ENCODE measurements around the gene STN1. TPM values are rescaled to one million over a fixed set of nuclear protein-coding genes. Genes with fewer than 3 reads are reported as not detected.
A peak's percentile ranks its signal among the peaks of the same experiment; 100 is the strongest.

STN1 gene
- total RNA-seq, 1 donor from 2014 or later, result 33.0 TPM

GRCh38 chr10:103833731-103834365, 84.1 kb downstream of the STN1 start:
- Mint-ChIP-seq H3K27ac (peak overlapping the region; percentile 42), H3K36me3 (peaks cover 9% of the 10 kb centered on the region), H3K4me1 (ENCODE audit: unreplicated experiment) (peaks cover 49% of the 10 kb centered on the region), H3K27me3 (peaks cover 1% of the 10 kb centered on the region), H3K4me3 (no peak overlapping the region), H3K9me3 (no peaks in the 10 kb centered on the region)
- no peak for TF ChIP-seq CTCF (conservative IDR thresholded peaks at IDR 0.05)
- DNase-seq (ENCODE audit: extremely low spot score, unreplicated experiment), result no peak

GRCh38 chr10:103832806-103833205, 85.2 kb downstream of the STN1 start:
- H3K27ac Mint-ChIP-seq, result no peak overlapping the region
- no peaks in the 10 kb centered on the region for H3K27me3 Mint-ChIP-seq
- no peak for TF ChIP-seq CTCF (conservative IDR thresholded peaks at IDR 0.05)
- no peak overlapping the region for H3K4me3 Mint-ChIP-seq
- H3K36me3 Mint-ChIP-seq, result peaks cover 9% of the 10 kb centered on the region
- no peak for DNase-seq (ENCODE audit: extremely low spot score, unreplicated experiment)
- peaks cover 57% of the 10 kb centered on the region for H3K4me1 Mint-ChIP-seq (ENCODE audit: unreplicated experiment)
- H3K9me3 Mint-ChIP-seq, result no peaks in the 10 kb centered on the region

Other genes starting within 250 kb of the STN1 start
- 22.3 and 38.6 TPM in 2 replicates for gene SH3PXD2A, start 62.6 kb downstream of the STN1 start, total RNA-seq (ENCODE audit: low replicate concordance)
- gene SLK, start 49.0 kb upstream of the STN1 start, total RNA-seq (ENCODE audit: low replicate concordance), result 61.6 and 134 TPM in 2 replicates
- 14.5 and 94.1 TPM in 2 replicates for gene COL17A1, start 167.7 kb upstream of the STN1 start, total RNA-seq (ENCODE audit: low replicate concordance)
- gene SFR1, start 204.0 kb upstream of the STN1 start, total RNA-seq (ENCODE audit: low replicate concordance), result 9.1 and 11.6 TPM in 2 replicates